Measurements from ENCODE around the gene KCNJ6. TPM values are rescaled to one million over a fixed set of nuclear protein-coding genes. Genes with fewer than 3 reads are reported as not detected.

Gene KCNJ6
- total and polyA plus RNA-seq, 9 of the 15 experiments (the other 6 are each of a cell fraction or from before 2014, with no cell fraction given) = 0.06 to 0.21 (median 0.13) TPM; not detected in 1

DNA sequence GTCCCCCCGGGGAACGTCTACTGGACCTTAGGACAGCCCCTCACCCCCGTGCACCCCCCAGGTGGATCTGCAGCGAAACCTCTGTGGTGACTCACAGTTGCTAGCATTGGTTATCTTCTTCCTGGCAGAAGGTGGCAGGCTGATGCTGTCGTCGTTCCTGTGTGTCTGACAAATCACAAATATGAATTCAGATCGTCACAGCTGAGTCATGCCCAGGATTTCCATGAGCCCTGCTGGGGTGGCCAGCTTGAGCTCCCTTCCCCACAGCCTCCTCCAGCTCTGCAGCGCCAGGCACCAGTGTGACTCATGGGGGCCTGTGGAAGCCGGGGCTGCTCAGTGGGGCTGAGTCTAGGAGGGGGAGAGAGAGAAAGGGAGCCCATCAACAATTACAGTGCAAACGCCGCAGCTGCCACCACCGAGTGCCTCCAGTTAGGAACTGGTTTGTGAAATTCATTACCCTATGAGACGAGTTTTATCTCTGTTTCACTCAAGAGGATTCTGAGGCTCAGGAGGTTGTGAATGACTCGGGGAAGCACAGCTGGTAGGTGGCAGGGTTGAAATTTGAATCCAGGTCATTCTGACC lies 351.8 kb downstream of the KCNJ6 start:
- no peaks in the 10 kb centered on the region for H3K27me3 ChIP-seq (ENCODE audit: control insufficient read depth in 2 of 2, insufficient read depth in 2 of 2, low read length in 2 of 2)
- peak; percentile 70 for ATAC-seq
- TF ChIP-seq FOXM1 (IDR thresholded peaks at IDR 0.05; ENCODE audit: low read depth) (no peak), FOXM1 (CRISPR knock-in tag; IDR thresholded peaks at IDR 0.05; ENCODE audit: low read depth) (no peak), POLR2AphosphoS5 (IDR thresholded peaks at IDR 0.05; ENCODE audit: control insufficient read depth, insufficient read depth, low read depth, low read length) (0 out of 2 replicates have a peak, but pooled peaks have one; percentile 16), RBM17 (IDR thresholded peaks at IDR 0.05; ENCODE audit: borderline replicate concordance, low read depth, low read length) (no peak), ZNF75A (CRISPR knock-in tag; IDR thresholded peaks at IDR 0.05) (no peak), ZNF124 (CRISPR knock-in tag; IDR thresholded peaks at IDR 0.05) (no peak), ZNF146 (CRISPR knock-in tag; IDR thresholded peaks at IDR 0.05; ENCODE audit: unreplicated experiment) (no peak), MTA2 (IDR thresholded peaks at IDR 0.05; ENCODE audit: low read depth) (no peak), RFX5 (IDR thresholded peaks at IDR 0.05; ENCODE audit: low read depth, low read length) (no peak)
- TF ChIP-seq, protein P1, sequence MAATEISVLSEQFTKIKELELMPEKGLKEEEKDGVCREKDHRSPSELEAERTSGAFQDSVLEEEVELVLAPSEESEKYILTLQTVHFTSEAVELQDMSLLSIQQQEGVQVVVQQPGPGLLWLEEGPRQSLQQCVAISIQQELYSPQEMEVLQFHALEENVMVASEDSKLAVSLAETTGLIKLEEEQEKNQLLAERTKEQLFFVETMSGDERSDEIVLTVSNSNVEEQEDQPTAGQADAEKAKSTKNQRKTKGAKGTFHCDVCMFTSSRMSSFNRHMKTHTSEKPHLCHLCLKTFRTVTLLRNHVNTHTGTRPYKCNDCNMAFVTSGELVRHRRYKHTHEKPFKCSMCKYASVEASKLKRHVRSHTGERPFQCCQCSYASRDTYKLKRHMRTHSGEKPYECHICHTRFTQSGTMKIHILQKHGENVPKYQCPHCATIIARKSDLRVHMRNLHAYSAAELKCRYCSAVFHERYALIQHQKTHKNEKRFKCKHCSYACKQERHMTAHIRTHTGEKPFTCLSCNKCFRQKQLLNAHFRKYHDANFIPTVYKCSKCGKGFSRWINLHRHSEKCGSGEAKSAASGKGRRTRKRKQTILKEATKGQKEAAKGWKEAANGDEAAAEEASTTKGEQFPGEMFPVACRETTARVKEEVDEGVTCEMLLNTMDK (IDR thresholded peaks at IDR 0.05; ENCODE audit: borderline replicate concordance, insufficient read depth, low read depth, low read length, poor library complexity, severe bottlenecking) = no peak
- TF ChIP-seq, protein P2, sequence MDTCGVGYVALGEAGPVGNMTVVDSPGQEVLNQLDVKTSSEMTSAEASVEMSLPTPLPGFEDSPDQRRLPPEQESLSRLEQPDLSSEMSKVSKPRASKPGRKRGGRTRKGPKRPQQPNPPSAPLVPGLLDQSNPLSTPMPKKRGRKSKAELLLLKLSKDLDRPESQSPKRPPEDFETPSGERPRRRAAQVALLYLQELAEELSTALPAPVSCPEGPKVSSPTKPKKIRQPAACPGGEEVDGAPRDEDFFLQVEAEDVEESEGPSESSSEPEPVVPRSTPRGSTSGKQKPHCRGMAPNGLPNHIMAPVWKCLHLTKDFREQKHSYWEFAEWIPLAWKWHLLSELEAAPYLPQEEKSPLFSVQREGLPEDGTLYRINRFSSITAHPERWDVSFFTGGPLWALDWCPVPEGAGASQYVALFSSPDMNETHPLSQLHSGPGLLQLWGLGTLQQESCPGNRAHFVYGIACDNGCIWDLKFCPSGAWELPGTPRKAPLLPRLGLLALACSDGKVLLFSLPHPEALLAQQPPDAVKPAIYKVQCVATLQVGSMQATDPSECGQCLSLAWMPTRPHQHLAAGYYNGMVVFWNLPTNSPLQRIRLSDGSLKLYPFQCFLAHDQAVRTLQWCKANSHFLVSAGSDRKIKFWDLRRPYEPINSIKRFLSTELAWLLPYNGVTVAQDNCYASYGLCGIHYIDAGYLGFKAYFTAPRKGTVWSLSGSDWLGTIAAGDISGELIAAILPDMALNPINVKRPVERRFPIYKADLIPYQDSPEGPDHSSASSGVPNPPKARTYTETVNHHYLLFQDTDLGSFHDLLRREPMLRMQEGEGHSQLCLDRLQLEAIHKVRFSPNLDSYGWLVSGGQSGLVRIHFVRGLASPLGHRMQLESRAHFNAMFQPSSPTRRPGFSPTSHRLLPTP (IDR thresholded peaks at IDR 0.05; ENCODE audit: borderline replicate concordance, extremely low read depth, insufficient read length) = no peak
- TF ChIP-seq, protein P3, sequence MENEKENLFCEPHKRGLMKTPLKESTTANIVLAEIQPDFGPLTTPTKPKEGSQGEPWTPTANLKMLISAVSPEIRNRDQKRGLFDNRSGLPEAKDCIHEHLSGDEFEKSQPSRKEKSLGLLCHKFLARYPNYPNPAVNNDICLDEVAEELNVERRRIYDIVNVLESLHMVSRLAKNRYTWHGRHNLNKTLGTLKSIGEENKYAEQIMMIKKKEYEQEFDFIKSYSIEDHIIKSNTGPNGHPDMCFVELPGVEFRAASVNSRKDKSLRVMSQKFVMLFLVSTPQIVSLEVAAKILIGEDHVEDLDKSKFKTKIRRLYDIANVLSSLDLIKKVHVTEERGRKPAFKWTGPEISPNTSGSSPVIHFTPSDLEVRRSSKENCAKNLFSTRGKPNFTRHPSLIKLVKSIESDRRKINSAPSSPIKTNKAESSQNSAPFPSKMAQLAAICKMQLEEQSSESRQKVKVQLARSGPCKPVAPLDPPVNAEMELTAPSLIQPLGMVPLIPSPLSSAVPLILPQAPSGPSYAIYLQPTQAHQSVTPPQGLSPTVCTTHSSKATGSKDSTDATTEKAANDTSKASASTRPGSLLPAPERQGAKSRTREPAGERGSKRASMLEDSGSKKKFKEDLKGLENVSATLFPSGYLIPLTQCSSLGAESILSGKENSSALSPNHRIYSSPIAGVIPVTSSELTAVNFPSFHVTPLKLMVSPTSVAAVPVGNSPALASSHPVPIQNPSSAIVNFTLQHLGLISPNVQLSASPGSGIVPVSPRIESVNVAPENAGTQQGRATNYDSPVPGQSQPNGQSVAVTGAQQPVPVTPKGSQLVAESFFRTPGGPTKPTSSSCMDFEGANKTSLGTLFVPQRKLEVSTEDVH (IDR thresholded peaks at IDR 0.05; ENCODE audit: low read depth, partially characterized antibody) = no peak
- TF ChIP-seq, protein P4, sequence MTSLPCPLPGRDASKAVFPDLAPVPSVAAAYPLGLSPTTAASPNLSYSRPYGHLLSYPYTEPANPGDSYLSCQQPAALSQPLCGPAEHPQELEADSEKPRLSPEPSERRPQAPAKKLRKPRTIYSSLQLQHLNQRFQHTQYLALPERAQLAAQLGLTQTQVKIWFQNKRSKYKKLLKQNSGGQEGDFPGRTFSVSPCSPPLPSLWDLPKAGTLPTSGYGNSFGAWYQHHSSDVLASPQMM (CRISPR knock-in tag; IDR thresholded peaks at IDR 0.05) = no peak

More for the DNA sequence above, 351.8 kb downstream of the KCNJ6 start:
- Histone ChIP-seq H3K4me1 (replicated peaks in 1 of 2; ENCODE audit: control insufficient read depth in 2 of 2, insufficient read depth in 2 of 2, low read length in 2 of 2) (peaks cover 30 to 53% of the 10 kb centered on the region in 2 experiments), H3K27ac (ENCODE audit: extremely low read depth, low read depth, low read length) (peak overlapping the region; percentile 90), H3K4me3 (peak overlapping the region; percentile 61), H3K4me2 (ENCODE audit: insufficient read depth, low read length) (peak overlapping the region; percentile 98), H4K20me1 (replicated peaks; ENCODE audit: control insufficient read depth, insufficient read depth, low read length) (no peaks in the 10 kb centered on the region), H3K79me2 (ENCODE audit: control insufficient read depth, insufficient read depth, low read length) (peaks cover 10% of the 10 kb centered on the region), H3K9me1 (ENCODE audit: control insufficient read depth, insufficient read depth, low read length) (no peaks in the 10 kb centered on the region), H3K9me3 (replicated peaks; ENCODE audit: control insufficient read depth, insufficient read depth, low read depth, low read length) (no peaks in the 10 kb centered on the region), H3K36me3 (ENCODE audit: control insufficient read depth, insufficient read depth, low read length) (no peaks in the 10 kb centered on the region), H2AFZ (ENCODE audit: low read depth, low read length) (peak overlapping the region; percentile 98), H3K9ac (ENCODE audit: insufficient read depth in 1 of 2, low read depth in 2 of 2, low read length in 2 of 2) (peak overlapping the region; percentile 67 to 92)
- in situ Hi-C loops (cut with MboI) (no loop called here), intact Hi-C loops (cut with micrococcal nuclease) (loop anchor here (2.0 to 10.0 kb wide), 4 partner anchors 18 to 340 kb away; no protein-coding TSS in a partner anchor)
- ChIA-PET CTCF (ENCODE audit: low intra/inter-chr PET ratio) (no interaction called here), POLR2A (interaction anchor here (0.7 to 2.7 kb wide), 25 partner anchors 9 to 1011 kb away, joined by 3 to 28 read pairs (median 4); partner anchors contain the start of gene VPS26C)
- TSS peak; percentile 71 for BruUV-seq (replicated peaks)
- FAIRE-seq (peak; percentile 88), DNase-seq (ENCODE audit: extremely low read depth in 1 of 4, low spot score in 3 of 4) (peak; percentile 73 to 93 (median 81))
- WGBS (ENCODE audit: insufficient coverage, low coverage, missing lambda C conversion rate) = 2% methylated on average over 14 of the region's 14 CpGs

Data from K562 (cell line).